Tibial nerve (tissue), 4 donors: ENCODE measurements around the gene ASIC2. TPM values are rescaled to one million over a fixed set of nuclear protein-coding genes. Genes with fewer than 3 reads are reported as not detected.

Source experiments
- DNase-seq, 2 donors: peaks; one replicate each; pipeline ENCODE4 v3.0.0-alpha.2; 2019; ENCODE audit warnings: low spot score in 2 of 2
- H3K27ac ChIP-seq, 4 donors: fragments of 200-600 bp; sonication (generic) in 3 of 4; one replicate each; pipeline ENCODE4 v1.5.1; 2017 to 2019; ENCODE audit warnings: mild to moderate bottlenecking in 1 of 4
- H3K27me3 ChIP-seq, 2 donors: fragments of 200-600 bp; sonication (generic) in 1 of 2; one replicate each; pipeline versions ENCODE4 v1.5.1 to v1.6.0; 2017 to 2019
- H3K36me3 ChIP-seq, 3 donors: fragments of 200-600 bp; sonication (generic); one replicate each; pipeline ENCODE4 v1.5.1; 2018 to 2019
- H3K4me1 ChIP-seq, 4 donors: fragments of 200-600 bp; sonication (generic) in 3 of 4; one replicate each; pipeline ENCODE4 v1.5.1; 2017 to 2019
- H3K4me3 ChIP-seq, 4 donors: fragments of 200-600 bp; sonication (generic) in 3 of 4; one replicate each; pipeline ENCODE4 v1.5.1; 2017 to 2019; ENCODE audit warnings: mild to moderate bottlenecking in 1 of 4, moderate library complexity in 1 of 4
- H3K9me3 ChIP-seq, 4 donors: fragments of 200-600 bp; sonication (generic) in 3 of 4; one replicate each; pipeline ENCODE4 v1.5.1; 2017 to 2019
- EP300 ChIP-seq, 2 donors: sonication (generic); formaldehyde crosslinking; IDR thresholded peaks; one replicate each; pipeline ENCODE4 v1.6.1; 2017; ENCODE audit warnings: antibody characterized with exemption in 2 of 2, mild to moderate bottlenecking in 1 of 2
- POLR2A ChIP-seq, 2 donors: fragments of 450-650 bp; IDR thresholded peaks; one replicate each; pipeline ENCODE4 v1.6.1; 2017; ENCODE audit warnings: antibody characterized with exemption in 2 of 2, mild to moderate bottlenecking in 2 of 2, moderate library complexity in 2 of 2
- WGBS, 2 donors: methylation state at CpG; one replicate each; pipeline ENCODE4 v1.1.5; 2018; 5-methylcytosine and 5-hydroxymethylcytosine counted together
- total RNA-seq, 4 donors: library from RNA; depleted of rRNA; stranded (reverse); fragments of >200 nt; gene quantifications; one replicate each; pipeline ENCODE4 v1.1.0, GENCODE V29; 2016
- TF ChIP-seq, protein P1 (sequence below), 5 experiments: fragments of 200-600 bp in 3 of 5; fragments of 450-650 bp in 2 of 5; sonication (generic) in 3 of 5; IDR thresholded peaks; one replicate each; pipeline ENCODE4 v1.5.1; 2016 to 2019; ENCODE audit warnings: antibody characterized with exemption in 5 of 5, mild to moderate bottlenecking in 3 of 5, moderate library complexity in 2 of 5

The ASIC2 gene
- total RNA-seq, 4 donors from 2014 or later: 0.21 to 1.5 (median 0.50) TPM

DNA sequence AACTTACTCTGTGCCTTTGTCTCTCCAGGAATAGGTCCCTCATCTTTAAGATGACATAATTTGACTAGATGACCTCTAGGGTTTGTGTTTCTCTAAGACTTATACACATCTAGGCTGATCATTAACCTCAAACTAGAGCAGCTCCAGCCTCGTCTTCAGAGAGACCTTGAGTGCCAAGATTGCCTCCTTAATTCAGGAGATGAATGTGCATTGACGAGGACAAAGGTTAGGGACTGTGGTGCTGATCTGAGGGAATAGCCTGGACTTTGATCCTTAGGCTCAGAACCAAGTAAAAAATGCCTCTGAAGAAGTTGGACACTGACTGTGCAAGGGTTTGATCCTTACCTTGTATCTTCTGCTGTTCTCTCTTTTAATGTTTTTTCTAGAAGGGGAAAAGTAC is 17.2 kb upstream of the ASIC2 start:
- Histone ChIP-seq H3K9me3 (no peaks in the 10 kb centered on the region), H3K4me3 (no peak overlapping the region), H3K36me3 (no peaks in the 10 kb centered on the region), H3K27me3 (no peaks in the 10 kb centered on the region), H3K27ac (no peak overlapping the region), H3K4me1 (no peaks in the 10 kb centered on the region)
- 43 to 50% methylated on average over 2 of the region's 2 CpGs for WGBS, 2 donors
- TF ChIP-seq EP300 (IDR thresholded peaks at IDR 0.05) (no peak), POLR2A (IDR thresholded peaks at IDR 0.05) (no peak)
- TF ChIP-seq, protein P1, sequence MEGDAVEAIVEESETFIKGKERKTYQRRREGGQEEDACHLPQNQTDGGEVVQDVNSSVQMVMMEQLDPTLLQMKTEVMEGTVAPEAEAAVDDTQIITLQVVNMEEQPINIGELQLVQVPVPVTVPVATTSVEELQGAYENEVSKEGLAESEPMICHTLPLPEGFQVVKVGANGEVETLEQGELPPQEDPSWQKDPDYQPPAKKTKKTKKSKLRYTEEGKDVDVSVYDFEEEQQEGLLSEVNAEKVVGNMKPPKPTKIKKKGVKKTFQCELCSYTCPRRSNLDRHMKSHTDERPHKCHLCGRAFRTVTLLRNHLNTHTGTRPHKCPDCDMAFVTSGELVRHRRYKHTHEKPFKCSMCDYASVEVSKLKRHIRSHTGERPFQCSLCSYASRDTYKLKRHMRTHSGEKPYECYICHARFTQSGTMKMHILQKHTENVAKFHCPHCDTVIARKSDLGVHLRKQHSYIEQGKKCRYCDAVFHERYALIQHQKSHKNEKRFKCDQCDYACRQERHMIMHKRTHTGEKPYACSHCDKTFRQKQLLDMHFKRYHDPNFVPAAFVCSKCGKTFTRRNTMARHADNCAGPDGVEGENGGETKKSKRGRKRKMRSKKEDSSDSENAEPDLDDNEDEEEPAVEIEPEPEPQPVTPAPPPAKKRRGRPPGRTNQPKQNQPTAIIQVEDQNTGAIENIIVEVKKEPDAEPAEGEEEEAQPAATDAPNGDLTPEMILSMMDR (IDR thresholded peaks at IDR 0.05): no peak
- no peak for DNase-seq

DNA sequence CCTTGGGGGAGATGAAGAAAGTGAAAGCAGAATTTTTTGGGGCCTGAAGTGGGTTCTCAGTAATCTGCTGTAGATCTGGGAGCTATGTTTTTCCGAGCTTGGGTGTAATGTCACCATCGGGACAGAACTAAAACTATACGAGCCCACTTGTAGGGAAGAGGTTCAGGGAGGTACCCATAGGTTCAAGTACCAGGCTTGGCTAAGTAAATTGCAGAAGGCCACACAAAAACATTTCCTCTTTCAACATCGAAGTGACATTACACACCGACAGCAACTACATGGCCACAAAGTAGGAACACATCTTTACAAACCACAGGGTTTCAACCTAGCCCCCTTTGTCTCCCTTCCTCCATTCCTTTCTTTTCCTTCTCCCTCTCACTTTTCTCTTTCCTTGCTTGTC is 10.2 kb upstream of the ASIC2 start:
- H3K4me3 ChIP-seq: no peak overlapping the region
- H3K4me1 ChIP-seq: no peaks in the 10 kb centered on the region
- WGBS, 2 donors: 69 to 82% methylated on average over 5 of the region's 5 CpGs
- H3K27ac ChIP-seq: no peak overlapping the region
- no peaks in the 10 kb centered on the region for H3K27me3 ChIP-seq
- TF ChIP-seq EP300 (IDR thresholded peaks at IDR 0.05): no peak
- TF ChIP-seq, protein P1 (IDR thresholded peaks at IDR 0.05): no peak
- no peak for TF ChIP-seq POLR2A (IDR thresholded peaks at IDR 0.05)
- peaks cover 0 to 12% (median 4%) of the 10 kb centered on the region in 4 donors for H3K9me3 ChIP-seq
- no peak for DNase-seq
- no peaks in the 10 kb centered on the region for H3K36me3 ChIP-seq

GRCh38 chr17:33302394-33302793 is 9.3 kb upstream of the ASIC2 start:
- H3K27me3 ChIP-seq: no peaks in the 10 kb centered on the region
- H3K27ac ChIP-seq: no peak overlapping the region
- no peaks in the 10 kb centered on the region for H3K36me3 ChIP-seq
- TF ChIP-seq, protein P1 (IDR thresholded peaks at IDR 0.05): no peak
- TF ChIP-seq POLR2A (IDR thresholded peaks at IDR 0.05) (no peak), EP300 (IDR thresholded peaks at IDR 0.05) (no peak)
- H3K4me1 ChIP-seq: no peaks in the 10 kb centered on the region
- H3K9me3 ChIP-seq: peaks cover 0 to 12% (median 4%) of the 10 kb centered on the region in 4 donors
- no peak overlapping the region for H3K4me3 ChIP-seq
- DNase-seq: no peak

DNA sequence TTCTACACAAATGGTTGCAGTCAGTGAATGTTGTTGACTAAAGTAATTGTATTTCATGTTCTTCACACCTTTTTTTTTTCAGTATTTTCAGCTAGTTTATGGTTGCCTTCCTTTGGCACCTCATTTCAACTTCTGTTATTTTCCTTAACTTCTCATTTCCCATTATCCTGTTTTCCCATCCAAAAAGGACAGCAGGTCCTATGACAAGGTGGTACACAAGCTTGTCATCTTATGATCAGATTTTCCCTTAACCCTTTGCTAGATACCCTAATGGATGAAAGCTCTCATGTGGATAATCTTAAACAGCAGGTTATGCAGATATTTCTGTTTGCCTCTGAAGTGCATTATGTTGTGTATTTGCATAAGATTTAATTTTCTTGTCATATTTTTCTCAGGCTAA is 7.1 kb upstream of the ASIC2 start:
- no peaks in the 10 kb centered on the region for H3K4me1 ChIP-seq
- no peak for DNase-seq
- TF ChIP-seq, protein P1 (IDR thresholded peaks at IDR 0.05): no peak
- TF ChIP-seq EP300 (IDR thresholded peaks at IDR 0.05) (no peak), POLR2A (IDR thresholded peaks at IDR 0.05) (no peak)
- H3K27me3 ChIP-seq: no peaks in the 10 kb centered on the region
- H3K4me3 ChIP-seq: no peak overlapping the region
- H3K27ac ChIP-seq: no peak overlapping the region
- no peaks in the 10 kb centered on the region for H3K36me3 ChIP-seq
- peaks cover 0 to 12% (median 4%) of the 10 kb centered on the region in 4 donors for H3K9me3 ChIP-seq

GRCh38 chr17:33299115-33299514 is 6.0 kb upstream of the ASIC2 start:
- TF ChIP-seq POLR2A (IDR thresholded peaks at IDR 0.05): no peak
- TF ChIP-seq EP300 (IDR thresholded peaks at IDR 0.05): no peak
- TF ChIP-seq, protein P1 (IDR thresholded peaks at IDR 0.05): no peak
- Histone ChIP-seq H3K27me3 (peaks cover 0 to 5% of the 10 kb centered on the region in 2 donors), H3K9me3 (peaks cover 0 to 12% (median 4%) of the 10 kb centered on the region in 4 donors), H3K36me3 (no peaks in the 10 kb centered on the region), H3K27ac (no peak overlapping the region), H3K4me3 (no peak overlapping the region), H3K4me1 (no peaks in the 10 kb centered on the region)
- whole genome bisulfite sequencing, 2 donors: 82 to 86% methylated on average over 2 of the region's 2 CpGs
- DNase-seq: no peak
